ENCODE data around the gene NDE1.

DNA sequence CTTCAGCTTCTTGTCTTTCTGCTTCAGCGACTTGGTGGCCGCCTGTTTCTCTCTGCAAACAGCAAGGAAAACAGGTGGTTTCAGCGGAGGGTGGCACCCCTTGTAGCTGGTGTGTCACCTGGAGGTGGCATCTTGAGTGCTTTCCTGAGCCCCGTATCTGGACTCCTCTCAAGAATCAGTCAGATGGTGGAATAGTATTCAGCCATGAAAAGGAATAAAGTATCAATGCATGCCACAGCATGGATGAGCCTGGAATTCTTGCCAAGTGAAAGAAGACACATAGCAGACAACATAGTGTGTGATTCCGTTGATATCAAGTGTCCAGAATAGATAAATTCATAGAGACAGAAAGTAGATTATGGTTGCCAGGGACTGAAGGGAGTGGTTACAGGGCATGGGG lies 65.2 kb downstream of the NDE1 start:
- TF ChIP-seq, protein P1, sequence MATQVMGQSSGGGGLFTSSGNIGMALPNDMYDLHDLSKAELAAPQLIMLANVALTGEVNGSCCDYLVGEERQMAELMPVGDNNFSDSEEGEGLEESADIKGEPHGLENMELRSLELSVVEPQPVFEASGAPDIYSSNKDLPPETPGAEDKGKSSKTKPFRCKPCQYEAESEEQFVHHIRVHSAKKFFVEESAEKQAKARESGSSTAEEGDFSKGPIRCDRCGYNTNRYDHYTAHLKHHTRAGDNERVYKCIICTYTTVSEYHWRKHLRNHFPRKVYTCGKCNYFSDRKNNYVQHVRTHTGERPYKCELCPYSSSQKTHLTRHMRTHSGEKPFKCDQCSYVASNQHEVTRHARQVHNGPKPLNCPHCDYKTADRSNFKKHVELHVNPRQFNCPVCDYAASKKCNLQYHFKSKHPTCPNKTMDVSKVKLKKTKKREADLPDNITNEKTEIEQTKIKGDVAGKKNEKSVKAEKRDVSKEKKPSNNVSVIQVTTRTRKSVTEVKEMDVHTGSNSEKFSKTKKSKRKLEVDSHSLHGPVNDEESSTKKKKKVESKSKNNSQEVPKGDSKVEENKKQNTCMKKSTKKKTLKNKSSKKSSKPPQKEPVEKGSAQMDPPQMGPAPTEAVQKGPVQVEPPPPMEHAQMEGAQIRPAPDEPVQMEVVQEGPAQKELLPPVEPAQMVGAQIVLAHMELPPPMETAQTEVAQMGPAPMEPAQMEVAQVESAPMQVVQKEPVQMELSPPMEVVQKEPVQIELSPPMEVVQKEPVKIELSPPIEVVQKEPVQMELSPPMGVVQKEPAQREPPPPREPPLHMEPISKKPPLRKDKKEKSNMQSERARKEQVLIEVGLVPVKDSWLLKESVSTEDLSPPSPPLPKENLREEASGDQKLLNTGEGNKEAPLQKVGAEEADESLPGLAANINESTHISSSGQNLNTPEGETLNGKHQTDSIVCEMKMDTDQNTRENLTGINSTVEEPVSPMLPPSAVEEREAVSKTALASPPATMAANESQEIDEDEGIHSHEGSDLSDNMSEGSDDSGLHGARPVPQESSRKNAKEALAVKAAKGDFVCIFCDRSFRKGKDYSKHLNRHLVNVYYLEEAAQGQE (IDR thresholded peaks at IDR 0.05; ENCODE audit: insufficient read depth in 1 of 2, low read depth in 2 of 2, low read length in 2 of 2), result no peak
- TF ChIP-seq POLR2AphosphoS5 (IDR thresholded peaks at IDR 0.05; ENCODE audit: low read depth, low read length), result no peak
- no peak for TF ChIP-seq SIN3A (IDR thresholded peaks at IDR 0.05; ENCODE audit: borderline replicate concordance, insufficient read depth, low read length)

All from PFSK-1 (cell line).